GM12891 (cell line): ENCODE data around the gene BCCIP.

Experiments used
- POLR2A ChIP-seq: IDR thresholded peaks from 2 replicates; pipeline ENCODE4 v1.6.1; 2011; ENCODE audit warnings: low read depth, low read length, control low read depth
- POLR2AphosphoS5 ChIP-seq: IDR thresholded peaks from 2 replicates; pipeline ENCODE4 v1.6.1; 2011; ENCODE audit warnings: low read depth, low read length, control low read depth
- POU2F2 ChIP-seq: IDR thresholded peaks from 2 replicates; pipeline ENCODE4 v1.6.1; 2011; ENCODE audit warnings: low read depth, mild to moderate bottlenecking, control low read depth, low read length, moderate library complexity
- SPI1 ChIP-seq: IDR thresholded peaks from 2 replicates; pipeline ENCODE4 v1.6.1; 2011; ENCODE audit warnings: low read depth, low read length, control low read depth
- TAF1 ChIP-seq: IDR thresholded peaks from 2 replicates; pipeline ENCODE4 v1.6.1; 2011; ENCODE audit warnings: low read depth, low read length, control low read depth

DNA sequence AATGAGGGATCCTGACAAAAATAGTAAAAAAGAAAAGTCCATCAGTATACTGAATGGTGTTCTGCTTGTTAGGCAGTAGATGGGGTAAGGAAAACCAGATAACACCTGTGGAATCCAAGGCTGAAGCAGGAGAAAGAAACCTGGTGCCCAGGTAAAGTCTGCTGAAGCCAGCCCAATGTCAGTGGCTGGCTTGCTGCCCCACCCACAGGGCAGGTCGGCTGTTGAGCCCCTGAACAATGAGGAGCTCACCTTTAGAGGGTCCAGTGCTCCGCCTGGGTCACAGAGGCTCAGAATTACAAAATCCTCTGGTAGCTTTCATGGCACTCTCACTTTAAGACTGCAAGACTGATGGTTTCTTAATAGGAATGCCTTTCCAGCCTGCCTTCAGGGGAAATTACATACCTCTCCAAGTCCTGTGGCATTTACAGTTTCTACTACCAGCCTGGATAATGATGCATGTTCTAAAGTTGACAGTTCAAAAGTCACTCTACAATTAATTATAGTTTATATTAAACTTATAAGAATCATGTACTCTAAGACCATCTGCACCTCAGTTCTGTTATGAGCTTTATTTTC is 33.9 kb downstream of the BCCIP start:
- no peak for TF ChIP-seq POLR2A
- TF ChIP-seq TAF1: no peak
- no peak for TF ChIP-seq POLR2AphosphoS5
- TF ChIP-seq SPI1: no peak
- TF ChIP-seq POU2F2: no peak
